Breast epithelium (tissue), 4 donors: ENCODE results near the gene ZSCAN5B. TPM values are rescaled to one million over a fixed set of nuclear protein-coding genes. Genes with fewer than 3 reads are reported as not detected.

Experiments
- DNase-seq, 2 donors: peaks; one replicate each; pipeline ENCODE4 v3.0.0-alpha.2; 2019; ENCODE audit warnings: low spot score in 2 of 2
- H3K27ac ChIP-seq, 2 donors: fragments of 200-600 bp; sonication (generic) in 1 of 2; one replicate each; pipeline ENCODE4 v1.5.1; 2016 to 2019; ENCODE audit warnings: mild to moderate bottlenecking in 1 of 2
- H3K27me3 ChIP-seq, 2 donors: fragments of 200-600 bp; sonication (generic) in 1 of 2; one replicate each; pipeline versions ENCODE4 v1.5.1 to v1.6.0; 2017 to 2019; ENCODE audit warnings: control low read depth in 1 of 2, mild to moderate bottlenecking in 1 of 2
- H3K36me3 ChIP-seq: fragments of 200-600 bp; one replicate; pipeline ENCODE4 v1.5.1; 2019
- H3K4me1 ChIP-seq, 2 donors: fragments of 200-600 bp; sonication (generic); one replicate each; pipeline ENCODE4 v1.5.1; 2016 to 2019; ENCODE audit warnings: control low read depth in 1 of 2
- H3K4me3 ChIP-seq, 3 donors: fragments of 200-600 bp; sonication (generic); 1 replicate in 2 of 3; 2 replicates in 1 of 3; pipeline ENCODE4 v1.5.1; 2016 to 2019; ENCODE audit warnings: mild to moderate bottlenecking in 3 of 3, moderate library complexity in 2 of 3
- H3K9me3 ChIP-seq, 2 donors: fragments of 200-600 bp; sonication (generic) in 1 of 2; one replicate each; pipeline ENCODE4 v1.5.1; 2016 to 2019; ENCODE audit warnings: control low read depth in 1 of 2
- CTCF ChIP-seq, 3 donors: fragments of 450-650 bp; IDR thresholded peaks; one replicate each; pipeline ENCODE4 v1.5.1; 2016 to 2017; ENCODE audit warnings: antibody characterized with exemption in 3 of 3, mild to moderate bottlenecking in 3 of 3, moderate library complexity in 3 of 3
- POLR2A ChIP-seq: fragments of 450-650 bp; IDR thresholded peaks from one replicate; pipeline ENCODE4 v1.6.1; 2016; ENCODE audit warnings: antibody characterized with exemption, mild to moderate bottlenecking, moderate library complexity
- POLR2AphosphoS5 ChIP-seq, 3 donors: sonication (generic); formaldehyde crosslinking; IDR thresholded peaks; one replicate each; pipeline ENCODE4 v1.6.1; 2017; ENCODE audit warnings: antibody characterized with exemption in 3 of 3
- intact Hi-C: fragments of 100-400 bp; cut with DNase I; formaldehyde crosslinking; loops from one replicate; pipeline ENCODE4 v1.15.1; 2023; ENCODE audit warnings: low total_unique reads
- total RNA-seq, 3 donors: library from RNA; depleted of rRNA; stranded (reverse); fragments of >200 nt; gene quantifications; one replicate each; pipeline ENCODE4 v1.1.0, GENCODE V29; 2016

The ZSCAN5B gene
- total RNA-seq, 3 donors from 2014 or later = not detected

DNA sequence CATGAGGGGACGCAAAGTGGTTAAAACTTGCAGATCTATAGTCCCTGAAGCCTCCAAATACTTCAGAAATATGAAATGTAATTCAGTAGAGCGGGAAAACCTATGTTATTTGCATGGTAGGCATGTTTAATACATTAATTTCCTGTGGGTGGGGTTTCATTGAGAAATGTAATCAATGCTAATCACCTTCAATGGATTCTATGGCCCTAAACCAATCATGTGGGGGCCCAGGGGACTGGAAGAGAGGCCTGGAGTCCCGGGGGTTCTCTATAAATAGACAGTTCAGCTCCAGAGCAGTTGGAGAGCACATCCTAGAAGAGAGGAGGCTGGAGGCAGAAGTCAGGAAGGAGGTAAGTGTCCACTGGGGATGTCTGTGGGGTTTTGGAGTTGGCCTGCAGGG lies 4.4 kb upstream of the ZSCAN5B start, which contains the start of gene ZSCAN5C:
Gene ZSCAN5C, plus strand, starts transcription at position 301 of the 400 bp plus-strand sequence. CDS start 3,641 bp downstream, outside the sequence.
- no peak for DNase-seq
- Histone ChIP-seq H3K27ac (no peak within 1 kb of the TSS), H3K4me3 (no peak within 1 kb of the TSS), H3K4me1 (no peaks in the 10 kb centered on the region), H3K27me3 (no peaks in the 10 kb centered on the region), H3K9me3 (no peaks in the 10 kb centered on the region), H3K36me3 (no peaks in the 10 kb centered on the region)
- no peak for TF ChIP-seq POLR2AphosphoS5 (IDR thresholded peaks at IDR 0.05)
- no peak for TF ChIP-seq CTCF (IDR thresholded peaks at IDR 0.05)
- no peak for TF ChIP-seq POLR2A
- intact Hi-C loops = no loop called here

DNA sequence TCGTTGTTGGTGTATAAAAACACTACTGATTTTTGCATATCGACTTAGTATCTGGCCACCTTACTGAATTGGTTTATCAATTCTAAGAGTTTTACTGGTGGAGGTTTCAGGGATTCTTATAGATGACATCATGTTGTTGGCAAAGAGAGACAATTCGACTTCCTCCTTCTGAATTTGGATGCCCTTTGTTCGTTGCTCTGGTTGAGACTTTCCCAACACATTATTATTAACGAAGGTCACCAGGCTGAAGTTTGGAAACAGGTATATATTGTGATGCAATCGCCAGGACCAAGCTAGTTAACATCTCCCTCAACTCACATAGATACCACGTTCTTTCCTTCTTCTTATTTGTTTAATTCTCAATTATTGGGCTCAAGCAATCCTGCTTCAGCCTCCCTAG lies 2.1 kb upstream of the ZSCAN5B start:
- intact Hi-C loops = no loop called here
- no peak for DNase-seq
- Histone ChIP-seq H3K4me3 (no peak overlapping the region), H3K9me3 (no peaks in the 10 kb centered on the region), H3K27ac (no peak overlapping the region), H3K27me3 (no peaks in the 10 kb centered on the region), H3K36me3 (no peaks in the 10 kb centered on the region), H3K4me1 (no peaks in the 10 kb centered on the region)
- TF ChIP-seq POLR2AphosphoS5 (IDR thresholded peaks at IDR 0.05) = no peak
- no peak for TF ChIP-seq POLR2A
- no peak for TF ChIP-seq CTCF (IDR thresholded peaks at IDR 0.05)

GRCh38 chr19:56193981-56194640 lies 3.5 kb downstream of the ZSCAN5B start:
- Histone ChIP-seq H3K9me3 (no peaks in the 10 kb centered on the region), H3K27ac (no peak overlapping the region), H3K27me3 (no peaks in the 10 kb centered on the region), H3K36me3 (no peaks in the 10 kb centered on the region), H3K4me3 (no peak overlapping the region), H3K4me1 (no peaks in the 10 kb centered on the region)
- TF ChIP-seq CTCF (IDR thresholded peaks at IDR 0.05) (no peak), POLR2A (no peak), POLR2AphosphoS5 (IDR thresholded peaks at IDR 0.05) (no peak)
- DNase-seq = no peak
- intact Hi-C loops = no loop called here

DNA sequence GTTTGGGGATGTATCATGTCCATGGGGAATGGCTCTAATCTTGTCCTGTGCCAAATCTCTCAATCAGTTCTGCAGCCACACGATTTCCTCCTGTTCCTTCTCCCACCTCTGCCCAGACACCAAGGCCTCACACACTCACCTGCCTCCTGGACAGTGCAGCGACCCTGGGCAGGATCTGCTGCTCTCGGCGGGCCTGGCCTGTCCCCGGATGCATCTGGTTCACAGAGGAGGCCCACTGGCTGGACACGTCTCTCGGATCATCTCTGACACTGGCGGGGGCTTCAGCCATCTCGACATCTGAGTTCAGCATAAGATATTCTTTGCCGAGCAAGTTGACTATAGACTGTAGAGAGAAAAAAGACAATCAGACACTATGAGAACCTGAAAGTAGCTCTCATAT lies 5.9 kb downstream of the ZSCAN5B start:
- intact Hi-C loops = no loop called here
- no peaks in the 10 kb centered on the region for H3K36me3 ChIP-seq
- no peak for TF ChIP-seq POLR2AphosphoS5 (IDR thresholded peaks at IDR 0.05)
- no peak overlapping the region for H3K27ac ChIP-seq
- H3K4me3 ChIP-seq = no peak overlapping the region
- H3K9me3 ChIP-seq = no peaks in the 10 kb centered on the region
- no peaks in the 10 kb centered on the region for H3K27me3 ChIP-seq
- H3K4me1 ChIP-seq = no peaks in the 10 kb centered on the region
- DNase-seq = no peak

DNA sequence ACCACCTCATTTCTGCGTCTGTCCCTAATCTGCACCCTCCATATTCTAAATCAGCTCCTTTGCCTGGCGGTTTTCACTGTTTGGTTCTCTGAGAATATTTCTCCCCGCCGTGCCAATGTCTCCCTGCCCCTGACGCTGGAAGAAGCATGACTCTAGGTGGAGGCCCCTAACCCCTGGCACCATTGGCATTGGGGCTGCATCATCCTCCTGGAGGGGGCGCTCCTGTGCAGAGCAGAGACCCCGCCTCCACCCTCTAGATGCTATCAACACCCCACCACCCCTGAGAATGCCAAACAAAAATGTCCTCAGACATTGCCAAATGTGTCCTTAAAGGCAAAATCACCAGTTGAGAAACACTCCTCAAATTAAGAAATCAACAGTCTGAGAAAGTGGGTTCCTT lies 6.5 kb downstream of the ZSCAN5B start:
- Histone ChIP-seq H3K36me3 (no peaks in the 10 kb centered on the region), H3K27me3 (no peaks in the 10 kb centered on the region), H3K9me3 (no peaks in the 10 kb centered on the region), H3K4me1 (no peaks in the 10 kb centered on the region), H3K4me3 (no peak overlapping the region), H3K27ac (no peak overlapping the region)
- DNase-seq = no peak
- intact Hi-C loops = no loop called here
- TF ChIP-seq POLR2A (no peak), POLR2AphosphoS5 (IDR thresholded peaks at IDR 0.05) (no peak), CTCF (IDR thresholded peaks at IDR 0.05) (no peak)
